ENCODE results near the gene TMEM43. TPM values are rescaled to one million over a fixed set of nuclear protein-coding genes. Genes with fewer than 3 reads are reported as not detected.

Gene TMEM43
- total and polyA plus RNA-seq, 2 of the 13 experiments (the other 11 are each of a cell fraction or from before 2014, with no cell fraction given) = 48.9 to 50.5 TPM

DNA sequence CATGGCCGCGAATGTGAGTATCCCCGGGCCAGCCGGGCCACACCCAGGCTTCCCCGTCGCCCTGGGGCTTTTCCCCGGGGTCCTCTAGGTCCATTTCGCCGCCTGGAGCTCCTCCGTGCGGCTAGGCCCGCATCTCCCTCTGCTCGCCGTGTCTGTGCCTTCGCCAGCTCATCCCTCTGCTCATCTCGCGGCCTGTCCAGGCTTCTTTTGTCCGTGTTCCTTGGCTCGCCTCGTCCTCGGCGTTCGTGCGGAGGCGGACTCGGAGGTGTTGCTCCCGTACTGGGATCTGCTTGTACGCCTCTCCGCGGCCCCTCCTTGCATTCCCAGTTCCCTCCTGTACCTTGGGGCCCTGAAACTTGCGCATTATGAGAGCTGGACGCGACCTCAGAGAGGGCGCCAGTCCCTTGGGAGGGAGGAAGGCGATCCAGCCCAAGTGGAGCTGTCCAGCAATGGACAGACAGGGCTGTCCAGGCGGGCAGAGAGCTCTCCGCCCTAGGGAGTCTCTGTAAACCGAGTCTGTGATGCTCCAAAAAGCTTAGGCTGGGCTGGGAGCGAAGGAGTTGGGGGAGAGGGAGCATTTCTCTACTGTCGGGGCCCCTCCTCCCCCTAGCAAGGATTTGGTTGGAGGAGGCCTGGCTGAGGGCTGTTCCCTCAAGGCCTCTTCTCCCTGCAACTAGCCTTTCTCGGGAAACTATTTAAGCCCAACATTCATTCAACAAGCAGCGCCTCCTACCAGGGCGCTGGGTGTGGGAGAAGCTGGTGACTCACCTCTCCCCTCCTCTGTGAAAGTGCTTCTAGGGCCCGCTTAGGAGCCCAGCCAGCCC is 553 bp downstream of the TMEM43 start (continued):
- TF ChIP-seq, protein P1, sequence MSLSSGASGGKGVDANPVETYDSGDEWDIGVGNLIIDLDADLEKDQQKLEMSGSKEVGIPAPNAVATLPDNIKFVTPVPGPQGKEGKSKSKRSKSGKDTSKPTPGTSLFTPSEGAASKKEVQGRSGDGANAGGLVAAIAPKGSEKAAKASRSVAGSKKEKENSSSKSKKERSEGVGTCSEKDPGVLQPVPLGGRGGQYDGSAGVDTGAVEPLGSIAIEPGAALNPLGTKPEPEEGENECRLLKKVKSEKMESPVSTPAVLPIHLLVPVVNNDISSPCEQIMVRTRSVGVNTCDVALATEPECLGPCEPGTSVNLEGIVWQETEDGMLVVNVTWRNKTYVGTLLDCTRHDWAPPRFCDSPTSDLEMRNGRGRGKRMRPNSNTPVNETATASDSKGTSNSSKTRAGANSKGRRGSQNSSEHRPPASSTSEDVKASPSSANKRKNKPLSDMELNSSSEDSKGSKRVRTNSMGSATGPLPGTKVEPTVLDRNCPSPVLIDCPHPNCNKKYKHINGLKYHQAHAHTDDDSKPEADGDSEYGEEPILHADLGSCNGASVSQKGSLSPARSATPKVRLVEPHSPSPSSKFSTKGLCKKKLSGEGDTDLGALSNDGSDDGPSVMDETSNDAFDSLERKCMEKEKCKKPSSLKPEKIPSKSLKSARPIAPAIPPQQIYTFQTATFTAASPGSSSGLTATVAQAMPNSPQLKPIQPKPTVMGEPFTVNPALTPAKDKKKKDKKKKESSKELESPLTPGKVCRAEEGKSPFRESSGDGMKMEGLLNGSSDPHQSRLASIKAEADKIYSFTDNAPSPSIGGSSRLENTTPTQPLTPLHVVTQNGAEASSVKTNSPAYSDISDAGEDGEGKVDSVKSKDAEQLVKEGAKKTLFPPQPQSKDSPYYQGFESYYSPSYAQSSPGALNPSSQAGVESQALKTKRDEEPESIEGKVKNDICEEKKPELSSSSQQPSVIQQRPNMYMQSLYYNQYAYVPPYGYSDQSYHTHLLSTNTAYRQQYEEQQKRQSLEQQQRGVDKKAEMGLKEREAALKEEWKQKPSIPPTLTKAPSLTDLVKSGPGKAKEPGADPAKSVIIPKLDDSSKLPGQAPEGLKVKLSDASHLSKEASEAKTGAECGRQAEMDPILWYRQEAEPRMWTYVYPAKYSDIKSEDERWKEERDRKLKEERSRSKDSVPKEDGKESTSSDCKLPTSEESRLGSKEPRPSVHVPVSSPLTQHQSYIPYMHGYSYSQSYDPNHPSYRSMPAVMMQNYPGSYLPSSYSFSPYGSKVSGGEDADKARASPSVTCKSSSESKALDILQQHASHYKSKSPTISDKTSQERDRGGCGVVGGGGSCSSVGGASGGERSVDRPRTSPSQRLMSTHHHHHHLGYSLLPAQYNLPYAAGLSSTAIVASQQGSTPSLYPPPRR (CRISPR knock-in tag; IDR thresholded peaks at IDR 0.05; ENCODE audit: borderline replicate concordance) = 0 out of 2 replicates have a peak, but pooled peaks have one; percentile 42
- TF ChIP-seq TOPORS (CRISPR knock-in tag; IDR thresholded peaks at IDR 0.05) = 0 out of 2 replicates have a peak, but pooled peaks have one; percentile 29
- TF ChIP-seq ZBTB3 (CRISPR knock-in tag; IDR thresholded peaks at IDR 0.05; ENCODE audit: borderline replicate concordance, low read depth) = no peak
- TF ChIP-seq RFX3 (CRISPR knock-in tag; IDR thresholded peaks at IDR 0.05) = no peak
- TF ChIP-seq ZNF44 (CRISPR knock-in tag; IDR thresholded peaks at IDR 0.05) = no peak
- peak; percentile 80; the same call in 1 of the 2 replicates for TF ChIP-seq ZBTB8A (CRISPR knock-in tag; IDR thresholded peaks at IDR 0.05; ENCODE audit: borderline replicate concordance, low read depth)
- TF ChIP-seq ZSCAN29 (CRISPR knock-in tag; conservative IDR thresholded peaks at IDR 0.05) = peak; percentile 62; the same call in 1 of the 2 replicates
- TF ChIP-seq, protein P2, sequence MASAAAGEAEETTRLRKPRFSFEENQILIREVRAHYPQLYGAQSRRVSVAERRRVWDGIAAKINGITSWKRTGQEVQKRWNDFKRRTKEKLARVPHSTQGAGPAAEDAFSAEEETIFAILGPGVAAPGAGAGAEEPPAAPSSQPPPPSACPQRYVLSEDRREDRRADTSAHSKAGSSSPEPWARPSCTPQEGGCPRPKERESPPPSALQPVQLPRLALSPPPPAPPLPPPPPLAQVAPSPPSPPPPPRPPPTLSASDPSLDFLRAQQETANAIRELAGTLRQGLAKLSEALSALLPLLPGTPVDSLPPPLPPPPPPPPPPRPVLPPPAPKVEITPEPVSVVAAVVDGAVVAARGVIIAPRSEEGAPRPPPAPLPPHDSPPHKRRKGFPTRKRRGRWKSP (CRISPR knock-in tag; IDR thresholded peaks at IDR 0.05) = peak; percentile 23; the same call in 1 of the 2 replicates
- no peak for TF ChIP-seq LCORL (IDR thresholded peaks at IDR 0.05)
- TF ChIP-seq LCORL (CRISPR knock-in tag; IDR thresholded peaks at IDR 0.05) = no peak
- no peak for TF ChIP-seq SOX6 (IDR thresholded peaks at IDR 0.05)
- TF ChIP-seq SOX6 (CRISPR knock-in tag; IDR thresholded peaks at IDR 0.05) = no peak
- TF ChIP-seq MEF2D (CRISPR knock-in tag; IDR thresholded peaks at IDR 0.05) = no peak; the same call in 1 of the 2 replicates
- TF ChIP-seq ISL2 (CRISPR knock-in tag; IDR thresholded peaks at IDR 0.05) = peak; percentile 15; the same call in 1 of the 2 replicates
- TF ChIP-seq HNF4A (CRISPR knock-in tag; IDR thresholded peaks at IDR 0.05) = no peak
- no peak for TF ChIP-seq SP4 (CRISPR knock-in tag; IDR thresholded peaks at IDR 0.05)
- TF ChIP-seq, protein P3, sequence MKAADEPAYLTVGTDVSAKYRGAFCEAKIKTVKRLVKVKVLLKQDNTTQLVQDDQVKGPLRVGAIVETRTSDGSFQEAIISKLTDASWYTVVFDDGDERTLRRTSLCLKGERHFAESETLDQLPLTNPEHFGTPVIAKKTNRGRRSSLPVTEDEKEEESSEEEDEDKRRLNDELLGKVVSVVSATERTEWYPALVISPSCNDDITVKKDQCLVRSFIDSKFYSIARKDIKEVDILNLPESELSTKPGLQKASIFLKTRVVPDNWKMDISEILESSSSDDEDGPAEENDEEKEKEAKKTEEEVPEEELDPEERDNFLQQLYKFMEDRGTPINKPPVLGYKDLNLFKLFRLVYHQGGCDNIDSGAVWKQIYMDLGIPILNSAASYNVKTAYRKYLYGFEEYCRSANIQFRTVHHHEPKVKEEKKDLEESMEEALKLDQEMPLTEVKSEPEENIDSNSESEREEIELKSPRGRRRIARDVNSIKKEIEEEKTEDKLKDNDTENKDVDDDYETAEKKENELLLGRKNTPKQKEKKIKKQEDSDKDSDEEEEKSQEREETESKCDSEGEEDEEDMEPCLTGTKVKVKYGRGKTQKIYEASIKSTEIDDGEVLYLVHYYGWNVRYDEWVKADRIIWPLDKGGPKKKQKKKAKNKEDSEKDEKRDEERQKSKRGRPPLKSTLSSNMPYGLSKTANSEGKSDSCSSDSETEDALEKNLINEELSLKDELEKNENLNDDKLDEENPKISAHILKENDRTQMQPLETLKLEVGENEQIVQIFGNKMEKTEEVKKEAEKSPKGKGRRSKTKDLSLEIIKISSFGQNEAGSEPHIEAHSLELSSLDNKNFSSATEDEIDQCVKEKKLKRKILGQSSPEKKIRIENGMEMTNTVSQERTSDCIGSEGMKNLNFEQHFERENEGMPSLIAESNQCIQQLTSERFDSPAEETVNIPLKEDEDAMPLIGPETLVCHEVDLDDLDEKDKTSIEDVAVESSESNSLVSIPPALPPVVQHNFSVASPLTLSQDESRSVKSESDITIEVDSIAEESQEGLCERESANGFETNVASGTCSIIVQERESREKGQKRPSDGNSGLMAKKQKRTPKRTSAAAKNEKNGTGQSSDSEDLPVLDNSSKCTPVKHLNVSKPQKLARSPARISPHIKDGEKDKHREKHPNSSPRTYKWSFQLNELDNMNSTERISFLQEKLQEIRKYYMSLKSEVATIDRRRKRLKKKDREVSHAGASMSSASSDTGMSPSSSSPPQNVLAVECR (CRISPR knock-in tag; IDR thresholded peaks at IDR 0.05; ENCODE audit: borderline replicate concordance) = peak; percentile 77
- TF ChIP-seq ARNT (IDR thresholded peaks at IDR 0.05) = no peak
